MM.1S (cell line): ENCODE results near the gene HIPK2.

Experiments used
- DNase-seq: peaks from one replicate; pipeline ENCODE4 v3.0.0-alpha.2; 2015
- H2AFZ ChIP-seq: fragments of 300-600 bp; sonication (generic); 2 replicates; pipeline ENCODE4 v1.6.0; 2016; ENCODE audit warnings: antibody characterized with exemption, low read length
- H3F3A ChIP-seq: fragments of 300-600 bp; sonication (generic); 2 replicates; pipeline ENCODE4 v1.6.1; 2016; ENCODE audit warnings: mild to moderate bottlenecking, antibody characterized with exemption, low read length, moderate library complexity, mixed read lengths; ENCODE audit not compliant: insufficient read depth
- H3K27ac ChIP-seq: fragments of 300-600 bp; sonication (generic); 2 replicates; pipeline ENCODE4 v1.5.1; 2016; ENCODE audit warnings: mild to moderate bottlenecking, low read length
- H3K27me3 ChIP-seq: fragments of 300-600 bp; sonication (generic); replicated peaks from 2 replicates; pipeline ENCODE4 v1.6.0; 2016; ENCODE audit warnings: low read length; ENCODE audit not compliant: insufficient read depth
- H3K36me3 ChIP-seq: fragments of 300-600 bp; sonication (generic); replicated peaks from 2 replicates; pipeline ENCODE4 v1.6.1; 2016; ENCODE audit warnings: mild to moderate bottlenecking, low read length, mixed read lengths; ENCODE audit not compliant: insufficient read depth
- H3K4me1 ChIP-seq: fragments of 300-600 bp; sonication (generic); 2 replicates; pipeline ENCODE4 v1.6.1; 2016; ENCODE audit warnings: low read length, mixed read lengths
- H3K4me2 ChIP-seq: fragments of 300-600 bp; sonication (generic); 2 replicates; pipeline ENCODE4 v1.6.0; 2016; ENCODE audit warnings: low read depth, low read length
- H3K4me3 ChIP-seq: fragments of 300-600 bp; sonication (generic); 2 replicates; pipeline ENCODE4 v1.5.1; 2016; ENCODE audit warnings: low read length, mixed read lengths
- H3K79me2 ChIP-seq: fragments of 300-600 bp; sonication (generic); 2 replicates; pipeline ENCODE4 v1.6.1; 2016; ENCODE audit warnings: mixed run types, low read length, mixed read lengths
- H3K9ac ChIP-seq: fragments of 300-600 bp; sonication (generic); 2 replicates; pipeline ENCODE4 v1.6.1; 2016; ENCODE audit warnings: low read length, mixed read lengths
- H3K9me2 ChIP-seq: fragments of 300-600 bp; sonication (generic); replicated peaks from 2 replicates; pipeline ENCODE4 v1.6.1; 2016; ENCODE audit warnings: mild to moderate bottlenecking, low read length, mixed read lengths; ENCODE audit not compliant: insufficient read depth
- H3K9me3 ChIP-seq: fragments of 300-600 bp; sonication (generic); replicated peaks from 2 replicates; pipeline ENCODE4 v1.6.1; 2016; ENCODE audit warnings: mild to moderate bottlenecking, low read length, mixed read lengths; ENCODE audit not compliant: insufficient read depth
- H4K20me1 ChIP-seq: fragments of 300-600 bp; sonication (generic); 2 replicates; pipeline ENCODE4 v1.6.1; 2016; ENCODE audit warnings: mild to moderate bottlenecking, low read length, moderate library complexity, mixed read lengths; ENCODE audit not compliant: insufficient read depth
- CTCF ChIP-seq: fragments of 300-600 bp; sonication (generic); IDR thresholded peaks from 2 replicates; pipeline ENCODE4 v1.5.1; 2016; ENCODE audit warnings: antibody characterized with exemption, low read length, mixed read lengths
- EZH2 ChIP-seq: fragments of 300-600 bp; sonication (generic); optimal IDR thresholded peaks from 2 replicates; pipeline ENCODE3; 2017; ENCODE audit warnings: low read depth, mild to moderate bottlenecking, antibody characterized with exemption, low read length, mixed read lengths
- EZH2phosphoT487 ChIP-seq: fragments of 300-600 bp; sonication (generic); IDR thresholded peaks from 2 replicates; pipeline ENCODE4 v1.6.1; 2018; ENCODE audit warnings: antibody characterized with exemption, low read length

The HIPK2 gene

GRCh38 chr7:139773371-139773770 lies 4.4 kb downstream of the HIPK2 start:
- Histone ChIP-seq H3K36me3 (peaks cover 7% of the 10 kb centered on the region; the same call in 1 of the 2 replicates), H2AFZ (no peak overlapping the region), H3K4me1 (peaks cover 58% of the 10 kb centered on the region), H3K9me2 (no peaks in the 10 kb centered on the region), H3K9me3 (no peaks in the 10 kb centered on the region), H3K79me2 (peaks cover 91% of the 10 kb centered on the region), H3K4me2 (peak overlapping the region; percentile 95), H4K20me1 (no peaks in the 10 kb centered on the region), H3K9ac (no peak overlapping the region), H3K27ac (peak overlapping the region; percentile 21; the same call in 1 of the 2 replicates), H3K27me3 (no peaks in the 10 kb centered on the region), H3F3A (peaks cover 48% of the 10 kb centered on the region), H3K4me3 (no peak overlapping the region)
- TF ChIP-seq EZH2 (no peak), EZH2phosphoT487 (no peak), CTCF (no peak)
- peak; percentile 24 for DNase-seq

GRCh38 chr7:139772873-139773272 lies 4.9 kb downstream of the HIPK2 start:
- Histone ChIP-seq H3K9me3 (no peaks in the 10 kb centered on the region), H3K79me2 (peaks cover 92% of the 10 kb centered on the region), H3K27me3 (no peaks in the 10 kb centered on the region), H3F3A (peaks cover 53% of the 10 kb centered on the region), H3K4me3 (no peak overlapping the region), H4K20me1 (no peaks in the 10 kb centered on the region), H3K4me1 (peaks cover 63% of the 10 kb centered on the region), H3K4me2 (no peak overlapping the region), H2AFZ (no peak overlapping the region), H3K36me3 (peaks cover 7% of the 10 kb centered on the region; the same call in 1 of the 2 replicates), H3K9ac (no peak overlapping the region), H3K27ac (no peak overlapping the region), H3K9me2 (no peaks in the 10 kb centered on the region)
- TF ChIP-seq EZH2phosphoT487 (no peak), CTCF (no peak), EZH2 (no peak)
- DNase-seq, result no peak

- H3K79me2 ChIP-seq, result peaks cover 95% of the 10 kb centered on the region
- H3K36me3 ChIP-seq, result peaks cover 7% of the 10 kb centered on the region; the same call in 1 of the 2 replicates
- no peak overlapping the region for H3K9ac ChIP-seq
- no peak for TF ChIP-seq CTCF
- no peak for TF ChIP-seq EZH2
- no peak for TF ChIP-seq EZH2phosphoT487
- no peak overlapping the region for H2AFZ ChIP-seq
- H3K4me2 ChIP-seq, result no peak overlapping the region
- no peaks in the 10 kb centered on the region for H3K9me3 ChIP-seq
- no peak for DNase-seq
- H3K9me2 ChIP-seq, result no peaks in the 10 kb centered on the region
- H3K27ac ChIP-seq, result no peak overlapping the region
- H3K27me3 ChIP-seq, result no peaks in the 10 kb centered on the region
- no peak overlapping the region for H3K4me3 ChIP-seq
- H4K20me1 ChIP-seq, result no peaks in the 10 kb centered on the region
- peaks cover 70% of the 10 kb centered on the region for H3K4me1 ChIP-seq
- peaks cover 61% of the 10 kb centered on the region for H3F3A ChIP-seq
Measured at GRCh38 chr7:139772115-139772514, 5.7 kb downstream of the HIPK2 start.
